DMS 273 treated with DMSO at 0.1 percent for 48 hours (cell line): ENCODE data around the gene FSTL5.

Experiments
- DNase-seq: peaks from one replicate; lab custom pipeline; 2025; lab: John Stamatoyannopoulos, UW

Gene FSTL5

GRCh38 chr4:161704040-161704439 is 459.8 kb downstream of the FSTL5 start:
- DNase-seq = no peak

DNA sequence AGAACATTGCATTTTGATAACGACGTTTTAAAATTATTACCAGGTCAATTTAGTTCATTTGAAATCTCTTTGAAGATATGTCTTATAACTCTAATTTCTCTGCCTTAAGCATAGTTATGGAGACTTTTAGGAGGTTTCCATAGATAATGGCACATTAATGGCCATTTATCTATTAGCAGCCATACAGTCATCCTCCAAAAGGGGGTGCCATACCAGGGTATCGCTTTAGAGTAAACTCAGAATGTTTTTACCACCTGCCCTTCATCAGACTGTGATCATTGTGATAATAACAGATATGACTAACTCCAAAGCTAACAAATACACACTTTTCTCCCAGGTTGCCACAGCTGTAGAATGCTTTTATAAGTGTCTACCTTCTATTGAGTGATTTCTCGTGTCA is 461.5 kb downstream of the FSTL5 start:
- DNase-seq = no peak

- no peak for DNase-seq
Observed at GRCh38 chr4:161696944-161697343, 466.9 kb downstream of the FSTL5 start.

GRCh38 chr4:161680146-161680545 is 483.7 kb downstream of the FSTL5 start:
- no peak for DNase-seq

- no peak for DNase-seq
Observed at GRCh38 chr4:161664740-161665139, 499.1 kb downstream of the FSTL5 start.

DNA sequence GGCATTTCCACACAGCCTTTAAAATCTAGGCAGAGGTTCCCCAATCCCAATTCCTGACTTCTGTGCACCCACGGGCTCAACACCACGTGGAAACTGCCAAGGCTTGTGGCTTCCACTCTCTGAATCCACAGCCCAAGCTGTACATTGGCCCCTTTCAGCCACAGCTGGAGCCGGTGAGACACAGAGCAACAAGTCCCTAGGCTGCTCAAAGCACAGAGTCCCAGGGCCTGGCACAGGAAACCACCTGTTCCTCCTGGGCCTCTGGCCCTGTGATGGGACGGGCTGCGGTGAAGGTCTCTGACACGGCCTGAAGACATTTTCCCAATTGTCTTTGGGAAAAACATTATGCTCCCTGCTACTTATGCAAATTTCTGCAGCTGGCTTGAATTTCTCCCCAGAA is 500.0 kb downstream of the FSTL5 start:
- no peak for DNase-seq

GRCh38 chr4:161658676-161659075 is 505.1 kb downstream of the FSTL5 start:
- no peak for DNase-seq

- DNase-seq = no peak
Observed at GRCh38 chr4:161657616-161658015, 506.2 kb downstream of the FSTL5 start.

DNA sequence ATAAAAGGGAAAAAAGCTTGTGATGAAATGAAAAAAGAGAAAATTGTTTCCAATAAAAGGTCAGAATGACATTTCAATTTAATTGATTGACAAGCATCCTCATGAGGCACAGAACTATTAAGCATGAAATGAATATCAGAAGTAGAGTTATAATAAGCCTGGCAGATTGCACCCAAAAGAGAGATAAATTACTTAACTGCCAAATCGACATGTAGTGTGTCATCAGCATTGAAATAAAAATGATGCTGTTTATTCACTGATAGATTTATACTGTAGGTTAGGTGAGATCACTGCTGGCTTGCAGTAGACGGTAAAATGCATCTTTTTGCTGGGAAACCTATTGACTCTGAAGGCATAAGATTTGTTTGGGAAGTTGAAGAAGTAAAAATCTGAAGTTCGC is 507.2 kb downstream of the FSTL5 start:
- no peak for DNase-seq

DNA sequence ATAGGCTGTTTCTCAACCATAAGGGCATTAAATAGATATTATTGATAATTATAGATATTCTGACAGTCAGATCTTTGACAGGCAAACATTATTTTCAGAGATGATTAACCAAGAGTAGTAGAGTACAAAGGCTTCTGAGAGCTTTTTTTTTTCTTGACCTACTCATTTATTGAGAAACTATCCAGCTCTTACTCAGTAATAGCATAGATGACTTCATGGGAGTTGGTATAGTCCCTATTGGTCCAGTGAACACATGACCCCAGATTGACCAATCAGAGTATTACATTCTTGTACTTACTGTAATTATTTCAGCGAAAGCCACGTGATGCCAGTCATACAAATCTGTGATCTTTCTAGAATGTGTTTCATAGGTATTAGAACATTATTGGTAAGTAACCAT is 508.7 kb downstream of the FSTL5 start:
- DNase-seq = no peak

- DNase-seq = no peak
Observed at GRCh38 chr4:161653697-161654096, 510.1 kb downstream of the FSTL5 start.

GRCh38 chr4:161651586-161651985 is 512.2 kb downstream of the FSTL5 start:
- DNase-seq = no peak

- DNase-seq = no peak
Observed at GRCh38 chr4:161650812-161651211, 513.0 kb downstream of the FSTL5 start.

GRCh38 chr4:161647757-161648156 is 516.0 kb downstream of the FSTL5 start:
- DNase-seq = no peak

- DNase-seq = no peak
Observed at GRCh38 chr4:161642708-161643107, 521.1 kb downstream of the FSTL5 start.

GRCh38 chr4:161629694-161630441 is 533.9 kb downstream of the FSTL5 start:
- no peak for DNase-seq

DNA sequence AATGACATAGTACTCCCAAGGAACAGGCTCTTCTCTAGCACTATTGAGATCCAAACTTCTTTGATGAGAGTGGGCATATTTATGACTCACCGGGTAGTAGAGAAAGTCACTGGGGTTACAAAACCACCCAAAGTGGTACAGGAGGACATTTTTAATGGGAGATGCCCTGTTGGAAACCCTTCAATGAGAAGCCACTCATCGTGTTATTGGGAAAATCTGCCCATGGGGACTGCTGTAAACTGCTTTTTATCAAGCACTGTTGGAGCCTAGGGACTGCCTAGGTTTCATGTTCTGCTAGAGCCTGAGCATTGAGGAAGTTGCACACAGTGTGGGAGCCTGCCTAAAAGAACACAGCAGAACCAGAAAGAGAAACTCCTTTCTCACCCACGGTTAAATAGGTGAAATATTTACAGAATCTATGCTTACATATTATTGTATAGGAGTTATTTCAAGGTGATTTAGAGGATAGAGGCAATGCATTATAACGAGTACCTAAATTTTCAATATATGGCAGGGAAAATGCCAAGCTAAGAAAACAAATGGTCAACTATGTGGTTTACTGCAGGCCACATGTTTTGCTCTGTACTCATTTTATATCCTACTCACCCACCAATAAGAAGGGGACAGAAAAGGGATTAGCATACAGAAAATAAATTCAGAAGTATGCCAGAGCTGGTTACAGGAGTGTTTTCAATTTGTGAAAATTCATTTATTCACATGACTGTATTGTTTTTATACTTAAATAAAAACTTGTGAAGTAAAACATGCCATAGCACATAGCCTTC is 559.1 kb downstream of the FSTL5 start:
- no peak for DNase-seq

DNA sequence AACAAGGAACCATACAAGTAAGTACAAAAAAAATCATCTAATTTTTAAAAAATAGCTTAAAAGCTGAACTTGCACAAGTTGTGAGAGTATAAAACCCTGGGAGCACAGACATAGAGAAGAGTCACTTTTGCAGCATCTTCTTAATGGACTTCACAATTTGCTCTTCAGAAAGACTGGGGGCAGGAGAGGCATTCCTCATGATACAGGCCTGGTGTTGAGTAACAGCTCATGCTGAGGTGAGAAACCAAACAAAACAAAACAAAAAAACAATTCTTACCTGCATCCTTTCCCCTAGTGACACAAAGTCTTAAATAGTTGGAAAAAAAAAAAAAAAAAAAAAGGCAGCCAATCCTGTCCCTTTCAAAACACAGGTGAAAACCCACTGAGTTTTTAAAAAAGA is 562.8 kb downstream of the FSTL5 start:
- DNase-seq = no peak

DNA sequence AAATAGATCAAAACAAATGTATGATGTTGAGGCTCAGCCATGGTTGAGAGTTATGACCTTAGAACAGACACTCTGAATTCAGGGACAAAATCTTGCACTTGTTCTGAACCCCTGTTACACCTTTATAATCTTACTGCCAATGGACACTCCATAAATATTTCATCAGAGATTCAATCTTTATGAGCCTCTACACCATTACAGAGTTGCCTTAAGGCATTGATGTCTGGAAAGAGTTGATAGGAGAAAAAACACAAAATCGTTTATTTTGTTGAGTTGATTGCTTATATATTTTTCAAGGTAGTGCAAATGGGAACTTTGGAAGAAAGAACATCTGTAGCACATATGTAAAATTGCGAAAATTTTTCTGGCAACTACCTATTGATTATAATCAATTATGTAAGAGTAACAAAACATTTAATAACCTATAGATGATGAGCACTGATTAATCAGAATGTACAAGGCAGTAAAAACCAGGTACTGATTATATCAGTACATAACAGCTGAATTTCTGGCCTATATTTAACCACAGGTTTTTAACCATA is 568.5 kb downstream of the FSTL5 start:
- no peak for DNase-seq

DNA sequence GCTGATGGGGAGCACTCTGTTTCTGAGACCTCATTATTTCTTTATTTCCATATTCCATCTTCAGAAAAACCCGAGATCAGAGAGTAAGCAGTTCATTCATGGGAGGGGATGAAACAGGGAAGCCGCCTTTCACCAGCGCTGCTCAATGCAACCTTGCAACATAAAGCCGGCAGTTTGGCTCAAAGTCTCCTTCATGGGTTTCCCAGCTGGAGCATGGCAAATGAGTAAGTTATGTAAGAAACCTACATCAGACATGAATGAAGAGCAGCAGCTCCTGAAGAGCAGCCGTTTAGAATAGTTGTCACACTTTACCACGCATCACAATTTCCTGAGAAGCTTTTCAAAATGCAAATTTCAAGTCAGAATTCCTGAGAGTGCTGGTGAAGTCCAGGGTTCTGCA is 578.8 kb downstream of the FSTL5 start:
- no peak for DNase-seq

DNA sequence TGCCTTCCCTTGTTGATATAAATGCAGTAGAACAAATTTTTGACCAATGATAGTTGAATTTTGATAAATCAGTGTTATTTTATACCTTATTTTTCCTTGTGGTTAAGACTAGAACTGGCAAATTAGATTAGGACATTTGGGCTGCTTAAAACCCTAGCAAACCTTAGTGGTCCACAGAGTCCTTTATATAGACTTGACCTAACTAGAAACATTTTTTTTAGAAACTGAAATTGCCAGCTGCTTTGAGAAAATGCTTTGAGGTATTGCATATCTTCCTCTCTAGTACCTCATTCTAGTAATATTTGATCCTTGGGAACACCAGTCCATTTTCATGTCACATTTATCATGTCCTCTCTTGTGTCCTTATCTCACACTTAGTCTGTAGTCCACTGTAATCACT is 580.3 kb downstream of the FSTL5 start:
- no peak for DNase-seq

DNA sequence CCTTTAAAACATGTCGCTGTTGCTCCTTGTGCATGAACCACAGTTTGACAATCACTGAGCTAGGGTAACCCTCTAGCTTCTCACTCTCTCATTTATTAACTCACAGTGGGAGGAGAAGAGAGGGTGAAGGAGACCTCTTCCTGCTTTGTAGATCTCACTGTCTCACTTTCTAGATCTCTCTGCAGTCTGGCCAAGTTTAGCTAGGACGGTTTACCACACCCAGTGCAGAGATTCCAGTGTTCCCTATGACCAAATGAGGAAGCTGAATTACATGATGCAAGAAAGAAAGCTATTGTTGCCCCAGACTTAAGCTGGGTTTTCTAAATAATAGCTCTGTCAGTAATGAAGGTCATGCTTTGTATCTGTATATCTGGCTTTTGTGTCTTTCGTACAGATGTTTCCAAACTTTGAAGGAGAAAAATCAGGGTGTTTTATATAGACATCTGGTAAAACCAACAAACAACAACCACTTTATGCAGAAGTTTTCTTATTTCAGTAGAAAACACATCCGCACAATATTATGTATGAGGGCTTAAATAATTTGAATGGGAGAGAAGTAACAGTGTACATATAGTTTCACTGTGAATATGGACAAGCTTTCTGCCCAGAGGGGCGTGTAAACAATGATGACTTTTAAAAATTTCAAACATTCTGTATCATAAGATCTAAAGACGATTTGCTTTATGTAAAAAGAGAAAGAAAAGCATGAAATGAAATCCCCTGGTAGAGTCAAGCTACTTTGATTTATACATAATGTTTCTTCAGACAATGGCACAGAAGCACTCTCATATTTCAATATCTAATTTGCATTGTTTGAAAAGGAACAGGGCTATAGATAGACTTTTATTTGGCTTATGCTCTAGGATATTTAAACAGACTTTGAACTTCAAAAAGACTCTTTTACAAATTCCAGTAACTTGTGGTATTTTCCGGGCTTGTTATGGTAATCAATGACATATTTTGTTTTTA is 582.3 kb downstream of the FSTL5 start:
- no peak for DNase-seq
